NB4 (cell line): ENCODE data around the gene SHISAL2A.

Experiments
- POLR2A ChIP-seq: IDR thresholded peaks from 2 replicates; pipeline ENCODE4 v1.6.1; 2011; ENCODE audit warnings: mild to moderate bottlenecking; ENCODE audit not compliant: insufficient read length; ENCODE audit errors: extremely low read depth
- TF ChIP-seq, protein P1 (sequence below): IDR thresholded peaks from one replicate; pipeline ENCODE4 v1.5.1; 2012; ENCODE audit warnings: low read depth, low read length
- TF ChIP-seq, protein P2 (sequence below): IDR thresholded peaks from 2 replicates; pipeline ENCODE4 v1.6.1; 2011; ENCODE audit warnings: low read depth, low read length

DNA sequence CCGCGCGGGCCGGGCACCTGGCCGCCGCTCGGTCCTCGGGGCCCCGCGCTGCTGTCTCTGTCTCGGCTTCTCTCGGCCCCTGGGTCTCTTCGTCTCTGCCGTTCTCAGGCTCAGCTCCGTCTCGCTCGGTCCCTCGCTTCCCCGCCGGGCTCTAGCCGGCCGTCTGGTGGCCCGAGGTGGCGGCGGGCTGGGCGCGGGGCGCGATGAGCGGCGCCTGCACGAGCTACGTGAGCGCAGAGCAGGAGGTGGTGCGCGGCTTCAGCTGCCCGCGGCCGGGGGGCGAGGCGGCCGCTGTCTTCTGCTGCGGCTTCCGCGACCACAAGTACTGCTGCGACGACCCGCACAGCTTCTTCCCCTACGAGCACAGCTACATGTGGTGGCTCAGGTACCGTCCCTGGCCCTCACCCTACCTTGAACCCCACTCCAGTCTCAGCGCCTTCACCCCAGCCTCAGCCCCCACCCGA, 355 bp downstream of the SHISAL2A start:
- TF ChIP-seq, protein P1, sequence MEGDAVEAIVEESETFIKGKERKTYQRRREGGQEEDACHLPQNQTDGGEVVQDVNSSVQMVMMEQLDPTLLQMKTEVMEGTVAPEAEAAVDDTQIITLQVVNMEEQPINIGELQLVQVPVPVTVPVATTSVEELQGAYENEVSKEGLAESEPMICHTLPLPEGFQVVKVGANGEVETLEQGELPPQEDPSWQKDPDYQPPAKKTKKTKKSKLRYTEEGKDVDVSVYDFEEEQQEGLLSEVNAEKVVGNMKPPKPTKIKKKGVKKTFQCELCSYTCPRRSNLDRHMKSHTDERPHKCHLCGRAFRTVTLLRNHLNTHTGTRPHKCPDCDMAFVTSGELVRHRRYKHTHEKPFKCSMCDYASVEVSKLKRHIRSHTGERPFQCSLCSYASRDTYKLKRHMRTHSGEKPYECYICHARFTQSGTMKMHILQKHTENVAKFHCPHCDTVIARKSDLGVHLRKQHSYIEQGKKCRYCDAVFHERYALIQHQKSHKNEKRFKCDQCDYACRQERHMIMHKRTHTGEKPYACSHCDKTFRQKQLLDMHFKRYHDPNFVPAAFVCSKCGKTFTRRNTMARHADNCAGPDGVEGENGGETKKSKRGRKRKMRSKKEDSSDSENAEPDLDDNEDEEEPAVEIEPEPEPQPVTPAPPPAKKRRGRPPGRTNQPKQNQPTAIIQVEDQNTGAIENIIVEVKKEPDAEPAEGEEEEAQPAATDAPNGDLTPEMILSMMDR: no peak
- TF ChIP-seq POLR2A: no peak
- TF ChIP-seq, protein P2, sequence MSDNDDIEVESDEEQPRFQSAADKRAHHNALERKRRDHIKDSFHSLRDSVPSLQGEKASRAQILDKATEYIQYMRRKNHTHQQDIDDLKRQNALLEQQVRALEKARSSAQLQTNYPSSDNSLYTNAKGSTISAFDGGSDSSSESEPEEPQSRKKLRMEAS: no peak
